ENCODE results near the gene KCMF1. TPM values are rescaled to one million over a fixed set of nuclear protein-coding genes. Genes with fewer than 3 reads are reported as not detected.

The KCMF1 gene
- total RNA-seq = 49.3 TPM

GRCh38 chr2:84970868-84971509, at the start of gene KCMF1:
Gene KCMF1, plus strand, starts transcription at chr2:84971161. Its CDS starts 291 bp downstream, at chr2:84971452.

Other genes with a start within 250 kb of the KCMF1 start
- 0.77 TPM for gene TRABD2A, start 90.1 kb upstream of the KCMF1 start, total RNA-seq
- 2,307 TPM for gene TMSB10, start 65.5 kb upstream of the KCMF1 start, total RNA-seq
- gene TCF7L1, start 162.2 kb downstream of the KCMF1 start, total RNA-seq = 7.4 TPM

All from camera-type eye (tissue), 1 donor.